ENCODE results near the gene GINS2. TPM values are rescaled to one million over a fixed set of nuclear protein-coding genes. Genes with fewer than 3 reads are reported as not detected.
A peak's percentile ranks its signal among the peaks of the same experiment; 100 is the strongest.

The GINS2 gene
- total RNA-seq, 1 experiment from 2014 or later = 12.0 TPM

DNA sequence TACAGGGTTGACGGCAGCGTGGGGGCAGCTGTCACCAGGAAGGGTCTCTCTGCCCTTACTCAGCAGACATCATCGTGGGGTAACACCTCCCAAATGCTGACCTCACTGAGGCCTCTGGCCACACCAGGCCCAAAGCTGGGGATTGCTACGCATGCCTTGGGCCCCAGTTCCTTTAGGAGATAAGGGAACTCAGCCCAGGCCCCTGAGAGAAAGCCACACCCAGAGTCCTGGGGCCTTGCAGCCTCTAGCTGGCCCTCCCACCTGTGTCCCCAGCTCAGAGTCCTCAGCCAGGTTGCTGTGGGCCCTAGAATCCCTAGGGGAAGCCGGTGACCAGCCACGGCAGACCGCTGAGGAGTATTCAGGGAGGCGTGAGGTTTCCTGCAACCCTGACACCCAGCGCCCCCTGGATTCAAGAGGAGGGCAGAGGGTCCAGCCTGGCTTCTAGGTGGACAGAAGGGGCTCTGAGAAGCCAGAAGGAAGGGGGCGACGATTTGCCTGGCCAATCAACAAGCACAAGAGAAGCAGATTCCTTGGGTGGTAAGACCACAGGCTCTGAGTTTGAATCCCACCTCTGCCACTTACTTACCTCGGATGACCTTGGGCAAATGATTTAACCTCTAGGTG lies 10.3 kb upstream of the GINS2 start:
- ATAC-seq (peak; percentile 30; the same call in 1 of the 2 replicates), DNase-seq (ENCODE audit: low read depth, low spot score) (no peak)
- Histone ChIP-seq H3K27me3 (ENCODE audit: control insufficient read depth, insufficient read depth, low read length) (no peaks in the 10 kb centered on the region), H3K9me3 (ENCODE audit: control insufficient read depth, insufficient read depth, low read depth, low read length) (no peaks in the 10 kb centered on the region), H3K4me3 (ENCODE audit: low read depth in 2 of 2, low read length in 2 of 2) (no peak overlapping the region), H3K27ac (ENCODE audit: low read length) (no peak overlapping the region), H3K4me1 (ENCODE audit: control insufficient read depth, insufficient read depth, low read length) (peaks cover 4% of the 10 kb centered on the region; the same call in 1 of the 2 replicates), H3K36me3 (ENCODE audit: control insufficient read depth, insufficient read depth, low read length) (no peaks in the 10 kb centered on the region)
- no TSS peak for BruUV-seq (replicated peaks)
- in situ Hi-C loops (cut with HindIII; ENCODE audit: low pct_unique_long_range_greater_than_20kb, low sequenced_read_pairs) = no loop called here
- TF ChIP-seq, protein P1, sequence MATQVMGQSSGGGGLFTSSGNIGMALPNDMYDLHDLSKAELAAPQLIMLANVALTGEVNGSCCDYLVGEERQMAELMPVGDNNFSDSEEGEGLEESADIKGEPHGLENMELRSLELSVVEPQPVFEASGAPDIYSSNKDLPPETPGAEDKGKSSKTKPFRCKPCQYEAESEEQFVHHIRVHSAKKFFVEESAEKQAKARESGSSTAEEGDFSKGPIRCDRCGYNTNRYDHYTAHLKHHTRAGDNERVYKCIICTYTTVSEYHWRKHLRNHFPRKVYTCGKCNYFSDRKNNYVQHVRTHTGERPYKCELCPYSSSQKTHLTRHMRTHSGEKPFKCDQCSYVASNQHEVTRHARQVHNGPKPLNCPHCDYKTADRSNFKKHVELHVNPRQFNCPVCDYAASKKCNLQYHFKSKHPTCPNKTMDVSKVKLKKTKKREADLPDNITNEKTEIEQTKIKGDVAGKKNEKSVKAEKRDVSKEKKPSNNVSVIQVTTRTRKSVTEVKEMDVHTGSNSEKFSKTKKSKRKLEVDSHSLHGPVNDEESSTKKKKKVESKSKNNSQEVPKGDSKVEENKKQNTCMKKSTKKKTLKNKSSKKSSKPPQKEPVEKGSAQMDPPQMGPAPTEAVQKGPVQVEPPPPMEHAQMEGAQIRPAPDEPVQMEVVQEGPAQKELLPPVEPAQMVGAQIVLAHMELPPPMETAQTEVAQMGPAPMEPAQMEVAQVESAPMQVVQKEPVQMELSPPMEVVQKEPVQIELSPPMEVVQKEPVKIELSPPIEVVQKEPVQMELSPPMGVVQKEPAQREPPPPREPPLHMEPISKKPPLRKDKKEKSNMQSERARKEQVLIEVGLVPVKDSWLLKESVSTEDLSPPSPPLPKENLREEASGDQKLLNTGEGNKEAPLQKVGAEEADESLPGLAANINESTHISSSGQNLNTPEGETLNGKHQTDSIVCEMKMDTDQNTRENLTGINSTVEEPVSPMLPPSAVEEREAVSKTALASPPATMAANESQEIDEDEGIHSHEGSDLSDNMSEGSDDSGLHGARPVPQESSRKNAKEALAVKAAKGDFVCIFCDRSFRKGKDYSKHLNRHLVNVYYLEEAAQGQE (IDR thresholded peaks at IDR 0.05; ENCODE audit: insufficient read depth in 1 of 2, low read depth in 2 of 2, low read length in 1 of 2) = no peak
- TF ChIP-seq TCF7L2 (IDR thresholded peaks at IDR 0.05; ENCODE audit: low read depth, low read length) (no peak), SIN3A (IDR thresholded peaks at IDR 0.05; ENCODE audit: borderline replicate concordance, insufficient read depth, low read depth, low read length) (no peak), POLR2AphosphoS5 (IDR thresholded peaks at IDR 0.05; ENCODE audit: low read depth, low read length) (no peak)
- TF ChIP-seq, protein P2, sequence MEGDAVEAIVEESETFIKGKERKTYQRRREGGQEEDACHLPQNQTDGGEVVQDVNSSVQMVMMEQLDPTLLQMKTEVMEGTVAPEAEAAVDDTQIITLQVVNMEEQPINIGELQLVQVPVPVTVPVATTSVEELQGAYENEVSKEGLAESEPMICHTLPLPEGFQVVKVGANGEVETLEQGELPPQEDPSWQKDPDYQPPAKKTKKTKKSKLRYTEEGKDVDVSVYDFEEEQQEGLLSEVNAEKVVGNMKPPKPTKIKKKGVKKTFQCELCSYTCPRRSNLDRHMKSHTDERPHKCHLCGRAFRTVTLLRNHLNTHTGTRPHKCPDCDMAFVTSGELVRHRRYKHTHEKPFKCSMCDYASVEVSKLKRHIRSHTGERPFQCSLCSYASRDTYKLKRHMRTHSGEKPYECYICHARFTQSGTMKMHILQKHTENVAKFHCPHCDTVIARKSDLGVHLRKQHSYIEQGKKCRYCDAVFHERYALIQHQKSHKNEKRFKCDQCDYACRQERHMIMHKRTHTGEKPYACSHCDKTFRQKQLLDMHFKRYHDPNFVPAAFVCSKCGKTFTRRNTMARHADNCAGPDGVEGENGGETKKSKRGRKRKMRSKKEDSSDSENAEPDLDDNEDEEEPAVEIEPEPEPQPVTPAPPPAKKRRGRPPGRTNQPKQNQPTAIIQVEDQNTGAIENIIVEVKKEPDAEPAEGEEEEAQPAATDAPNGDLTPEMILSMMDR (IDR thresholded peaks at IDR 0.05) = no peak
- intact Hi-C loops (cut with micrococcal nuclease; ENCODE audit: unreplicated experiment) = no loop called here
- ChIA-PET CTCF (no interaction called here), POLR2A (no interaction called here)

DNA sequence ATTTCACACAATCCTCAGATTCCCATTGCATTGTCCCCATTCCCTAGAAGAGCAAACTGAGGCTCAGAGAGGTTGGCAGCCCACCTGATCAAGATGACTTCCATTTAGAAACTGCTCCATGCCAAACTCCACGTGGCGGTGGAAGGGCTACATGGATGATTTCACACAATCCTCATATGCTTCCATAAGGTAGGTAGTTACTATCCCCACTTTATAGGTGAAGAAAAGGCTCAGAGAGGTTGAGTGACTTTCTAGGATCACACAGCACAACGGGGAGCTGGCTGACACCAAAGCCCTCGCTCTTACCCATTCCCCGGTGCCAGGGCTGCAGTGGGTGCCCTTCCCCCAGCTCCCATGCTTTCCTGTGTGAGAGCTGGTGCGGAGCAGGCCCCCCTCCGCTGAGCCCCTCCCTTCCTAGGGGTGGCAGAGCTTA lies 9.7 kb upstream of the GINS2 start:
- in situ Hi-C loops (cut with HindIII; ENCODE audit: low pct_unique_long_range_greater_than_20kb, low sequenced_read_pairs) = no loop called here
- BruUV-seq (replicated peaks) = no TSS peak
- intact Hi-C loops (cut with micrococcal nuclease; ENCODE audit: unreplicated experiment) = no loop called here
- POLR2A ChIA-PET = no interaction called here
- Histone ChIP-seq H3K36me3 (ENCODE audit: control insufficient read depth, insufficient read depth, low read length) (no peaks in the 10 kb centered on the region), H3K27me3 (ENCODE audit: control insufficient read depth, insufficient read depth, low read length) (no peaks in the 10 kb centered on the region), H3K27ac (ENCODE audit: low read length) (no peak overlapping the region), H3K4me3 (ENCODE audit: low read depth in 2 of 2, low read length in 2 of 2) (no peak overlapping the region), H3K4me1 (ENCODE audit: control insufficient read depth, insufficient read depth, low read length) (peaks cover 4% of the 10 kb centered on the region; the same call in 1 of the 2 replicates), H3K9me3 (ENCODE audit: control insufficient read depth, insufficient read depth, low read depth, low read length) (no peaks in the 10 kb centered on the region)
- TF ChIP-seq TCF7L2 (IDR thresholded peaks at IDR 0.05; ENCODE audit: low read depth, low read length) (no peak), SIN3A (IDR thresholded peaks at IDR 0.05; ENCODE audit: borderline replicate concordance, insufficient read depth, low read depth, low read length) (no peak), POLR2AphosphoS5 (IDR thresholded peaks at IDR 0.05; ENCODE audit: low read depth, low read length) (no peak)
- TF ChIP-seq, protein P2 (IDR thresholded peaks at IDR 0.05) = no peak
- TF ChIP-seq, protein P1 (IDR thresholded peaks at IDR 0.05; ENCODE audit: insufficient read depth in 1 of 2, low read depth in 2 of 2, low read length in 1 of 2) = no peak
- DNase-seq (ENCODE audit: low read depth, low spot score) (no peak), ATAC-seq (no peak)
- CTCF ChIA-PET = no interaction called here
